GM18507 (cell line): ENCODE results near the gene PCMTD2.
"Not testable (repeated sequence)": the region's sequence is repeated elsewhere in the genome, so short reads cannot be mapped to it uniquely, and the experiment has no call there.

Experiments
- DNase-seq: peaks from one replicate; pipeline ENCODE4 v3.0.0; 2011; ENCODE audit warnings: low read depth; ENCODE audit not compliant: insufficient read length; ENCODE audit errors: extremely low spot score
- FAIRE-seq: peaks from 2 replicates; lab custom pipeline; 2011; peaks lifted over from hg19 to GRCh38; lab: Jason Lieb, UNC

PCMTD2 gene

GRCh38 chr20:64222851-64223525 lies 32.6 kb upstream of the PCMTD2 start:
- FAIRE-seq, result no peak

DNA sequence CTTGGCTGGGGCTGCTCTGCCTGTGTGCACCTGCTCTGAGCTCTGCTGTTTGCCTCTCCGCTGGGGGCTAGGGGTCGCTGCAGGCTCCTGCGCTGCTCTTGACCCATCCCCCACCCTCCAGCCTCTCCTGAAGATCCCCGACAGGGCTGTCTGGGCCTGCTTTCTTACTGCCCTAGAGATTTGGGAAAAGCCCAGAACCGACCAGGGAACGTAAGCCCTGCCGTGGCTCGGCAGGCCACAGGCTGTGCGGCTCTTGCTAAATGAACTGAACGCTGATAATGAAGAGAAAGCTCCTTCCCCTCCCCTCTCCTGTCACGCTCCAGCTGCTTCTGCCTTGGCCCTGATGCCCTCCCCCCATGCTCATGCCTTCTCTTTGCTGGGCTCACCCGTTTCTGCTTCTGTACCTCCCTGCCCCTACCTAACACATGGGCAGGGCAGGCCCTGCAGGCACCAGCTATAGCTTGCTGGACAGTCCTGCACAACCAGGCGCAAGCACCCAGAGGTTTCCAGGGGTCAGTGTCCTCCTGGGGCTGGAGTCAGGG lies 32.0 kb upstream of the PCMTD2 start:
- no peak for FAIRE-seq
- no peak for DNase-seq

More at GRCh38 chr20:64222851-64223525, 32.6 kb upstream of the PCMTD2 start:
- DNase-seq, result no peak

DNA sequence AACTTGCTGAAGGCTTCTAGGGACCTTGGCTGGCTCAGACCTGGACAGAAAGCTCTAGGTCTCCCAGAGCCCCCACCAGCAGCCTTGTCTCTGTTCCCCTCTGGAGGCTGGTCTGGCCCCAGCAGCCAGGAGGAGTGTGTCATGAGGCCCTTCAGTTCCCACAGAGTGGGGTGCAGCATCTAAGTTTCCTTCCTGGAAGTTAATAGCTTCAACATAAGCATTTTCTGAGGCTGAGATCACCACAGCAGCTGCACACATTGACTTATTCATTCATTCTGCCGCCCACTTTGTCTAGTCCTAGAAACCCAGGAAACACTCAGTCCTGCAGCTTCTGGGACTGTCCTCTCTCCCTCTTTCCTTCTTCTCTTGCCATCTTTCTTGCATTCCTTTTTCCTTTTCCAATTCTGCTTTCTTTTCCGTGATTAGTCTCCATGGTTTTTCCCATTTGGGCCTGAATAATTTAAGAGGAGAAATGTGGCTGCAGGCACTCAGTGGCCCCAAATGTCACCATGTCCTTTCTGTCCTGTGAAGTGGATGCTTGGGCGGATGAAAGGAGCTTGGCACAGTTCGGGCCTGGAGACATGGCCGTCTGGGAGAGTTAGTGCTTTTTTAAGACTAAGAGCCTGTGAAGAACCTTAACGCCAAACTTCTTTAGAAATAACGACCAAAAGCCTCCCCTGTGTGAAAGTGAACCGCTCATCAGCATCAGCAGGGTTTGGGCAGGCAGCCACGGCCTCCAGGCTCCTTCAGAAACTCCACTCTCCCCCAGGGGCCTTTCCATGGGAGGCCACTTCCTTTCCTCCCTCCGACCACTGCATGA lies 31.0 kb upstream of the PCMTD2 start:
- DNase-seq, result no peak
- no peak for FAIRE-seq

DNA sequence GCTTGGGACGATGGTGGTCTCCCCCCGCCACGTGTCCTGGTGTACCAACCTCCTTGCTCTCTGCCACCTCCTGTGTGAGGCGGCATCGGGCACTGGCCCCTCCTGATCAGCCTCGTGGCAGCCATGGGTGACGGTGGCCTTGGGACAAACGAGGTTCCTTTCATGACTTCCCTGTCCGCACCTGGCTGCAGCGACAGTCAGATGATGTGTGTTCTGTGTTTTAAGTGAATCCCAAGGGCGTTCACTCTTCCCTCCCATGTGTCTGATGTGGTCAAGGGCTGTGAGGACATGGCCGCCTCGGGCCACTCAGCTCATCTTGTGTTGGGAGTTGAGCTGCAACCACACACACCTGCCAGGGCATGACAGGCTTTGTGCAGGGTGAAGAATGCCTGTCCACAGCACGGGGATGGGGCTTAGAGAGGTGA lies 30.4 kb upstream of the PCMTD2 start:
- no peak for FAIRE-seq
- no peak for DNase-seq

- DNase-seq (no peak), FAIRE-seq (no peak)
Measured at GRCh38 chr20:64225828-64226598, 29.5 kb upstream of the PCMTD2 start.

DNA sequence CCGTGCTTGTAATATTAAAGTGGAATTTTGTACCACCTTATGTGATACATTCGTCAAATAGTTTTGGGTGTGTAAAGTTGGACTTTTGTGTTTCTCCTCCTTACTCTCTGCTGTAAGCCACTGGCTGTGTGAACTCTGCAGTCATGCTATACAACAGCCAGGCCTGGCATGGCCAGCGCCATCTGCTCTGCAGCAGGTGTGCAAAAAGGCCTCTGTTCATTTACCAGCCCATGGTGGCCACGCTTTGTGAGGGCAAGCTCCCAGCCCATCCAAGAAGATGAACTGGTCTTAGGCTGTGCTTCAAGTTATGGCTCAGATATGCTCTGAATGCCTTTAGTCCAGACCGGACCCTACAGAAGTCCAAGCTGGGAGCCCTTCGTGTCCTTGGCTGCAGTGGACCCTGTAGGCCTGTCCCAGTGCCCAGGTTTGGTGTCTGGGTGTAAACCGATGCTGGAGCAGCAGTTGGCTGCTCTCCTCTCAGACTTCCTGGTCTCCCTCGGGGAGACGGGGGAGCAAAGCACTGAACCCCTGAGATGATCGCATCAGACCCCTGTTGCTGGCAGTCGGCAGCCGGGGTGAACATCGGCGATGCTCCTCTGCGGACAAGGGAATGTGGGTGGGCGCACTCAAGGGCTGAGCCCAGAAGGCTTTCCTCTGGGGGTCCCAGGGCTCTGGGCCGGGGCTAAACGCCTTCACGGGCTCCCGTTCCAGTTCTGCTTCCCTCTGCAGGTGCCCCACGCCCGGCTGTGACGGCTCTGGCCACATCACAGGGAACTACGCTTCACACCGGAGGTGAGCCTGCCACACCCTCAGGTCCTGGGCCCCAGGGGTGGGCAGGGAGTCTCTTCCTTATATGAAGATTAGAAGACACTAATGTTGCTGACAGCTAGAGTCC lies 28.6 kb upstream of the PCMTD2 start:
- no peak for DNase-seq
- no peak for FAIRE-seq

DNA sequence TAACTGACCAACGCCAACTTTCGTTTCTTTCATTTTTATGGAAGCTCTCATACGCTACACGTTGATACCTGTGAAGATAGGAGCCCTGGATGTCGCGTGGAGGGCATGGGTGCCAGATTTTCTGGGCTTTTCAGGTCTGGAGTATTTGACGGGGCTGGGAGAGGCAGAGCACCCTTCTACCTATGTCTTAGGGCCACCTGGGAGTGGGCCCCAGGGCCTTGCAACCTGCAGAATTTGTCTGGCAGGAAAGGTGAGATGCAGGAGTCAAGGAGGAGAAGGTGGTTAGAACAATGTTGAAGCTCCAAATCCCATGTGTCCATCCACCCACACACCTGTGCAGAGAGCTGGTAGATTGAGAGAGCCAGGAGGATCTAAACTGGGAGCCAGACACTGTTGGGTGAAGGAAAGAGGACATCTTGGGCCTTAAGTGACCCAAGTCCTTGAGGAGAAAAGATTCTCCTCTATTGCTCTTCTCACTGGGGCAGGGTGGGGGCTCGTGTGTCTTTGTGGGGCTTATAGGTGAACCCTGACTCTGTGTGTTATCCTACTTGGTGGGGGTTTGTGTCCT lies 27.4 kb upstream of the PCMTD2 start:
- no peak for DNase-seq
- FAIRE-seq, result no peak

GRCh38 chr20:64228751-64229506 lies 26.6 kb upstream of the PCMTD2 start:
- no peak for DNase-seq
- FAIRE-seq, result no peak

GRCh38 chr20:64229507-64230061 lies 26.0 kb upstream of the PCMTD2 start:
- FAIRE-seq (no peak), DNase-seq (no peak)

DNA sequence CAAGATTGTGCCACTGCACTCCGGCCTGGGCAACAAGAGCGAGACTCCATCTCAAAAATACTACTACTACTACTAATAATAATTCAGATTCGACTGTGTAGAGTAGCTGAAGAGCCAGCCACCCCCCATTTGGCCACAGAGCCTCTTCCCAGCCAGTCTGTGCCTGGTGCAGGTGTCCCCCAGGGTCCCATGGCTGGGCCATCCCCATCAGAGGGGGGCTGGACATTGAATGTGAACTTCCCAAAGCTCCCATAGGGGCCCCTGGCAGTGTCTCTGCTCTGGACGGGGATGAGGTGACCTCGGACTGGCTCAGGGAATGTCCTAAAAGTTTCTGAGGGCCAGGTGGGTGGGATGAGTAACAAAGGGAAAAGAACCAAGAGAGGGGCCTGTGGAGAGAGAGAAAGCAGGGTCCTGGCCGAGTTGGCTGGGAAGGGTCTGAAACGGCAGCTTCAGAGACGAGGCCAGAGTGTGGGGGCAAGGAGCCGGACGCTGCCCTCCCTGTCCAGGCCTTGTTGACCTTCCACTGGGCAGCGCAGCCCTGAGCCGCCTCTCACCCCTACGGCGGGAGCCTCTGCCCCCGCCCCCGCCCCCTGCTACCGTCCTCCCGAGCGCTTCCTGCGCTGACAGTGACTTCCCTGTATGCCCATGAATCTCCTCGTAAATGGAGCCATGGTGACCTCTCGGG lies 24.9 kb upstream of the PCMTD2 start:
- DNase-seq, result no peak
- FAIRE-seq, result no peak

GRCh38 chr20:64231621-64232550 lies 23.7 kb upstream of the PCMTD2 start:
- no peak for DNase-seq
- FAIRE-seq, result no peak

- DNase-seq (no peak), FAIRE-seq (no peak)
Measured at GRCh38 chr20:64232794-64233193, 22.8 kb upstream of the PCMTD2 start.

DNA sequence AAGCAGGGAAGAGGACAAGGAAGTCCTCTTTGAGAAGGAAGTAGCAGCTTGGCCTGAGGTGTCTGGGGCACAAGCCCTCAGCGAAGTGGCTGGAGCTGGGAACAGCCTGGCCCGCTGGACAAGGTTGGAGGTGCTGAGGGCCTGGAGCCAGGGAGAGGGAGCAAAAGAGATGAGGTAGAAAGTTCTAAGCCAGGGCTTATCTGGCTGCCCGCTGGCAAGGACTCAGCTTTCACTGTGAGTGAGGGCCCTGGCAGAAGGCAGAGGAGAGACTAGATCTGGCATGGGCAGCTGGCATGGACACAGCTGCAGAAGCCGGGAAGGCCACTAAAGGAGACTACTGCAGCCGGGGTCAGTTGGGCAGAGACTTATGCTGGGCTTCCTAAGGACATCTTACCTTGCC lies 21.8 kb upstream of the PCMTD2 start:
- DNase-seq (no peak), FAIRE-seq (no peak)

GRCh38 chr20:64234291-64234791 lies 21.2 kb upstream of the PCMTD2 start:
- FAIRE-seq (no peak), DNase-seq (no peak)

- DNase-seq, FAIRE-seq: not testable (repeated sequence)
Measured at GRCh38 chr20:64234921-64235565, 20.5 kb upstream of the PCMTD2 start.
